Gastrocnemius medialis (tissue), 4 donors: ENCODE measurements around the gene RETN.

Experiments
- POLR2A ChIP-seq, 2 donors: fragments of 450-650 bp; IDR thresholded peaks; one replicate each; pipeline ENCODE4 v1.6.1; 2017; ENCODE audit warnings: antibody characterized with exemption in 2 of 2, mild to moderate bottlenecking in 2 of 2, moderate library complexity in 2 of 2
- TF ChIP-seq, protein P1 (sequence below), 5 experiments: fragments of 450-650 bp in 3 of 5; fragments of 200-600 bp in 2 of 5; sonication (generic) in 2 of 5; IDR thresholded peaks in 4 of 5; conservative IDR thresholded peaks in 1 of 5; 1 replicate in 4 of 5; 2 replicates in 1 of 5; pipeline ENCODE4 v1.5.1; 2016 to 2019; ENCODE audit warnings: antibody characterized with exemption in 5 of 5, mild to moderate bottlenecking in 3 of 5, moderate library complexity in 3 of 5

DNA sequence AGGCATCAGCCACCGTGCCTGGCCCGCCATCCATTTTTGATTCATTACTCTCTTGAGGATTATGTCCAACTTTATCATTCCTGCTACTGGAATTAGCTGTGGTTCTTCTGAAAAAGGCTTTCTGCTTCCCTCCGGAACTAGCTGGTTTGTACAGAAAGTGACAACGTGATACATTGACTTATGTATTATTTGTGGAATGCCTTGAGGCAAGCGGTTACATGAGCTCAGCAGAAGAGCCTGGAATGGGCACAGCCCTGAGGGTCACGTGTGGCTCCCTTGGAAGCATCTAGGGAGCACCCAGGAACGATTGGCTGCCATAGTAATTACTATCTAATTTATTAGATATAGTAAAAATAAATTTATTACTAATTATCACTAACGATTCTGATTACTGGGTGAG lies 14.4 kb upstream of the RETN start:
- TF ChIP-seq, protein P1, sequence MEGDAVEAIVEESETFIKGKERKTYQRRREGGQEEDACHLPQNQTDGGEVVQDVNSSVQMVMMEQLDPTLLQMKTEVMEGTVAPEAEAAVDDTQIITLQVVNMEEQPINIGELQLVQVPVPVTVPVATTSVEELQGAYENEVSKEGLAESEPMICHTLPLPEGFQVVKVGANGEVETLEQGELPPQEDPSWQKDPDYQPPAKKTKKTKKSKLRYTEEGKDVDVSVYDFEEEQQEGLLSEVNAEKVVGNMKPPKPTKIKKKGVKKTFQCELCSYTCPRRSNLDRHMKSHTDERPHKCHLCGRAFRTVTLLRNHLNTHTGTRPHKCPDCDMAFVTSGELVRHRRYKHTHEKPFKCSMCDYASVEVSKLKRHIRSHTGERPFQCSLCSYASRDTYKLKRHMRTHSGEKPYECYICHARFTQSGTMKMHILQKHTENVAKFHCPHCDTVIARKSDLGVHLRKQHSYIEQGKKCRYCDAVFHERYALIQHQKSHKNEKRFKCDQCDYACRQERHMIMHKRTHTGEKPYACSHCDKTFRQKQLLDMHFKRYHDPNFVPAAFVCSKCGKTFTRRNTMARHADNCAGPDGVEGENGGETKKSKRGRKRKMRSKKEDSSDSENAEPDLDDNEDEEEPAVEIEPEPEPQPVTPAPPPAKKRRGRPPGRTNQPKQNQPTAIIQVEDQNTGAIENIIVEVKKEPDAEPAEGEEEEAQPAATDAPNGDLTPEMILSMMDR (IDR thresholded peaks at IDR 0.05 in 4 of 5, conservative IDR thresholded peaks at IDR 0.05 in 1 of 5) = no peak
- TF ChIP-seq POLR2A (IDR thresholded peaks at IDR 0.05) = no peak
